IMR-90 (cell line): Measurements from ENCODE around the gene CDH1.

Experiments used
- BHLHE40 ChIP-seq: fragments of 150-350 bp; IDR thresholded peaks from 2 replicates; pipeline ENCODE4 v1.6.1; 2016; ENCODE audit warnings: mild to moderate bottlenecking, low read depth, low read length
- CEBPB ChIP-seq: IDR thresholded peaks from 2 replicates; pipeline ENCODE4 v1.6.1; 2012; ENCODE audit warnings: low read depth, low read length, improper control_type of control experiment
- FOS ChIP-seq: fragments of 150-350 bp; IDR thresholded peaks from 2 replicates; pipeline ENCODE4 v1.6.1; 2016; ENCODE audit warnings: low read depth, low read length
- MAFK ChIP-seq: IDR thresholded peaks from 2 replicates; pipeline ENCODE4 v1.6.1; 2012; ENCODE audit warnings: low read depth, low read length, improper control_type of control experiment
- MAZ ChIP-seq: IDR thresholded peaks from 2 replicates; pipeline ENCODE4 v1.6.1; 2012; ENCODE audit warnings: low read depth, mild to moderate bottlenecking, low read length, improper control_type of control experiment, moderate library complexity, borderline replicate concordance
- MXI1 ChIP-seq: IDR thresholded peaks from 2 replicates; pipeline ENCODE4 v1.6.1; 2012; ENCODE audit warnings: low read depth, mild to moderate bottlenecking, low read length, moderate library complexity, borderline replicate concordance
- NFE2L2 ChIP-seq: fragments of 150-350 bp; IDR thresholded peaks from 2 replicates; pipeline ENCODE4 v1.6.1; 2016; ENCODE audit warnings: low read depth, mild to moderate bottlenecking, low read length
- POLR2A ChIP-seq: IDR thresholded peaks from 2 replicates; pipeline ENCODE4 v1.6.1; 2012; ENCODE audit warnings: mild to moderate bottlenecking, low read depth, low read length
- RAD21 ChIP-seq: IDR thresholded peaks from 2 replicates; pipeline ENCODE4 v1.6.1; 2012; ENCODE audit warnings: low read length, improper control_type of control experiment
- RCOR1 ChIP-seq: IDR thresholded peaks from 2 replicates; pipeline ENCODE4 v1.6.1; 2012; ENCODE audit warnings: mild to moderate bottlenecking, low read length, improper control_type of control experiment; ENCODE audit not compliant: insufficient replicate concordance
- RFX5 ChIP-seq: IDR thresholded peaks from 2 replicates; pipeline ENCODE4 v1.8.0; 2012; ENCODE audit warnings: low read depth, mild to moderate bottlenecking, low read length, moderate library complexity
- TF ChIP-seq, protein P1 (sequence below): conservative IDR thresholded peaks from 2 replicates; pipeline ENCODE4 v1.5.1; 2012; ENCODE audit warnings: mild to moderate bottlenecking, low read depth, low read length, improper control_type of control experiment
- TF ChIP-seq, protein P2 (sequence below): fragments of 150-350 bp; IDR thresholded peaks from 2 replicates; pipeline ENCODE4 v1.6.1; 2017; ENCODE audit warnings: mild to moderate bottlenecking, antibody characterized with exemption, low read length, low read depth
- TF ChIP-seq, protein P3 (sequence below): fragments of 150-350 bp; IDR thresholded peaks from 2 replicates; pipeline ENCODE4 v1.6.1; 2016; ENCODE audit warnings: low read depth, mild to moderate bottlenecking, low read length, moderate library complexity, borderline replicate concordance

DNA sequence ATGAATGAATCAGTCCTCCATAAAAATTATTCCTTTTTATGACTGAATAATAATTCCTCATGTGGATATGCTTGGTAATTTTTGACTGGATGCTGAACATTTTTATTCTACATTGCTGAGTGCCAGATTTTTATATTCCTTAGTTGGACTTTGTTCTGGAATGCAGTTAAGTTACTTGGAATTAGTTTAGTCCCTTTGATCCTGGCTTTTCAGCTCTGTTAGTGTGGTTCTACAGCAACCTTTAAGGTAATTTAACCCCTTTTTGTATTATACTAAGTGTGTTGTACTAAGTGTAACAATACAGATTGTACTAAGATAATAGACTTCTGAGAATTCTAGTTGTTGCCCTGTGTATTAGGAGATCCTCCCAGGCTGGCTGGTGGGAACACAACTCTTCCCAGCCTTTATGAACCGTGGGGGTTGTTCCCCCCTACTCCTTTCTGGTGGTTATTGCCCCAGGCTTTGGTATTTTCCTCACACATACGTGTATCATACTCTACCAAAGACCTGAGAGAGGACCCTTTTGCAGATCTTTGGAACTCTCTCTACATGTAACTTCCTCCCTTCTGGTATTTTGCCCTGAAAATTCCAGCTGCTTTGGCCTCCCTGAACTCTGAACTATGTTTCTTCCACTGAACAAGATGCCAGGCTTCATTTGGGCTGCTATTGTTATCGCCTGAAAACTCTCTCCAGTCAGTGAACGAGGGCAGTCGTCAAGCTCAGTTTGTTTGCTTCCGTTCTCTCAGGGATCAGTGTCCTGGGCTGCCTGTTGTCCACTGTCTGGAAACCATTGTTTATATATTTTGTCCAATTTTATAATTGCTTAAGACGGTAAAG lies 136.8 kb downstream of the CDH1 start:
- TF ChIP-seq MAFK (no peak), POLR2A (no peak), CEBPB (no peak), BHLHE40 (no peak), RAD21 (no peak), NFE2L2 (no peak), RCOR1 (no peak), MXI1 (no peak), FOS (no peak), RFX5 (no peak), MAZ (no peak)
- TF ChIP-seq, protein P1, sequence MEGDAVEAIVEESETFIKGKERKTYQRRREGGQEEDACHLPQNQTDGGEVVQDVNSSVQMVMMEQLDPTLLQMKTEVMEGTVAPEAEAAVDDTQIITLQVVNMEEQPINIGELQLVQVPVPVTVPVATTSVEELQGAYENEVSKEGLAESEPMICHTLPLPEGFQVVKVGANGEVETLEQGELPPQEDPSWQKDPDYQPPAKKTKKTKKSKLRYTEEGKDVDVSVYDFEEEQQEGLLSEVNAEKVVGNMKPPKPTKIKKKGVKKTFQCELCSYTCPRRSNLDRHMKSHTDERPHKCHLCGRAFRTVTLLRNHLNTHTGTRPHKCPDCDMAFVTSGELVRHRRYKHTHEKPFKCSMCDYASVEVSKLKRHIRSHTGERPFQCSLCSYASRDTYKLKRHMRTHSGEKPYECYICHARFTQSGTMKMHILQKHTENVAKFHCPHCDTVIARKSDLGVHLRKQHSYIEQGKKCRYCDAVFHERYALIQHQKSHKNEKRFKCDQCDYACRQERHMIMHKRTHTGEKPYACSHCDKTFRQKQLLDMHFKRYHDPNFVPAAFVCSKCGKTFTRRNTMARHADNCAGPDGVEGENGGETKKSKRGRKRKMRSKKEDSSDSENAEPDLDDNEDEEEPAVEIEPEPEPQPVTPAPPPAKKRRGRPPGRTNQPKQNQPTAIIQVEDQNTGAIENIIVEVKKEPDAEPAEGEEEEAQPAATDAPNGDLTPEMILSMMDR, result no peak
- TF ChIP-seq, protein P2, sequence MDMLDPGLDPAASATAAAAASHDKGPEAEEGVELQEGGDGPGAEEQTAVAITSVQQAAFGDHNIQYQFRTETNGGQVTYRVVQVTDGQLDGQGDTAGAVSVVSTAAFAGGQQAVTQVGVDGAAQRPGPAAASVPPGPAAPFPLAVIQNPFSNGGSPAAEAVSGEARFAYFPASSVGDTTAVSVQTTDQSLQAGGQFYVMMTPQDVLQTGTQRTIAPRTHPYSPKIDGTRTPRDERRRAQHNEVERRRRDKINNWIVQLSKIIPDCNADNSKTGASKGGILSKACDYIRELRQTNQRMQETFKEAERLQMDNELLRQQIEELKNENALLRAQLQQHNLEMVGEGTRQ, result no peak
- TF ChIP-seq, protein P3, sequence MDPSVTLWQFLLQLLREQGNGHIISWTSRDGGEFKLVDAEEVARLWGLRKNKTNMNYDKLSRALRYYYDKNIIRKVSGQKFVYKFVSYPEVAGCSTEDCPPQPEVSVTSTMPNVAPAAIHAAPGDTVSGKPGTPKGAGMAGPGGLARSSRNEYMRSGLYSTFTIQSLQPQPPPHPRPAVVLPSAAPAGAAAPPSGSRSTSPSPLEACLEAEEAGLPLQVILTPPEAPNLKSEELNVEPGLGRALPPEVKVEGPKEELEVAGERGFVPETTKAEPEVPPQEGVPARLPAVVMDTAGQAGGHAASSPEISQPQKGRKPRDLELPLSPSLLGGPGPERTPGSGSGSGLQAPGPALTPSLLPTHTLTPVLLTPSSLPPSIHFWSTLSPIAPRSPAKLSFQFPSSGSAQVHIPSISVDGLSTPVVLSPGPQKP, result no peak
